ENCODE data around the gene BCAS3. TPM values are rescaled to one million over a fixed set of nuclear protein-coding genes. Genes with fewer than 3 reads are reported as not detected.

BCAS3 gene
- total and polyA plus RNA-seq, 11 donors = 4.5 to 23.5 (median 17.9) TPM

GRCh38 chr17:60798576-60798975, 120.9 kb downstream of the BCAS3 start:
- intact Hi-C loops (cut with DNase I) = no loop called here
- ATAC-seq = no peak
- 83 to 87% (median 86%) methylated on average over 8 of the region's 8 CpGs for WGBS, 4 donors

GRCh38 chr17:60802377-60802776, 124.7 kb downstream of the BCAS3 start:
- no peak for TF ChIP-seq POLR2A (IDR thresholded peaks at IDR 0.05)
- TF ChIP-seq CTCF (IDR thresholded peaks at IDR 0.05) = no peak
- no peaks in the 10 kb centered on the region for H3K36me3 ChIP-seq
- no peak overlapping the region for H3K4me3 ChIP-seq
- DNase-seq (no peak), ATAC-seq (no peak)
- peaks cover 0 to 6% (median 0%) of the 10 kb centered on the region in 12 donors for H3K4me1 ChIP-seq
- no peaks in the 10 kb centered on the region for H3K9me3 ChIP-seq
- intact Hi-C loops (cut with DNase I) = no loop called here
- WGBS, 4 donors = 94 to 96% (median 95%) methylated on average over 6 of the region's 6 CpGs
- no peaks in the 10 kb centered on the region for H3K27me3 ChIP-seq
- H3K27ac ChIP-seq = no peak overlapping the region

More at GRCh38 chr17:60798576-60798975, 120.9 kb downstream of the BCAS3 start:
- H3K4me3 ChIP-seq = no peak overlapping the region
- no peak overlapping the region for H3K27ac ChIP-seq
- no peaks in the 10 kb centered on the region for H3K9me3 ChIP-seq
- no peak for DNase-seq
- H3K27me3 ChIP-seq = no peaks in the 10 kb centered on the region
- TF ChIP-seq POLR2A (IDR thresholded peaks at IDR 0.05) (no peak), CTCF (IDR thresholded peaks at IDR 0.05) (no peak)
- peaks cover 0 to 6% (median 0%) of the 10 kb centered on the region in 12 donors for H3K4me1 ChIP-seq
- H3K36me3 ChIP-seq = no peaks in the 10 kb centered on the region

- 94 to 99% (median 97%) methylated on average over 6 of the region's 6 CpGs for WGBS, 4 donors
Measured at GRCh38 chr17:60803059-60803458, 125.4 kb downstream of the BCAS3 start.

GRCh38 chr17:60804831-60805230, 127.2 kb downstream of the BCAS3 start:
- DNase-seq (no peak), ATAC-seq (no peak)
- Histone ChIP-seq H3K36me3 (peaks cover 0 to 4% (median 0%) of the 10 kb centered on the region in 9 donors), H3K27me3 (no peaks in the 10 kb centered on the region), H3K27ac (no peak overlapping the region), H3K4me3 (no peak overlapping the region), H3K4me1 (peaks cover 0 to 2% (median 0%) of the 10 kb centered on the region in 12 donors), H3K9me3 (no peaks in the 10 kb centered on the region)
- TF ChIP-seq POLR2A (IDR thresholded peaks at IDR 0.05) (no peak), CTCF (IDR thresholded peaks at IDR 0.05) (no peak)
- intact Hi-C loops (cut with DNase I) = no loop called here
- WGBS, 4 donors = 95 to 98% (median 96%) methylated on average over 3 of the region's 3 CpGs

More at GRCh38 chr17:60803059-60803458, 125.4 kb downstream of the BCAS3 start:
- no peak overlapping the region for H3K27ac ChIP-seq
- no peaks in the 10 kb centered on the region for H3K9me3 ChIP-seq
- peaks cover 0 to 2% (median 0%) of the 10 kb centered on the region in 9 donors for H3K36me3 ChIP-seq
- no peak for TF ChIP-seq POLR2A (IDR thresholded peaks at IDR 0.05)
- no peak for TF ChIP-seq CTCF (IDR thresholded peaks at IDR 0.05)
- no peaks in the 10 kb centered on the region for H3K27me3 ChIP-seq
- DNase-seq = no peak
- no peak overlapping the region for H3K4me3 ChIP-seq
- no peak for ATAC-seq
- peaks cover 0 to 6% (median 0%) of the 10 kb centered on the region in 12 donors for H3K4me1 ChIP-seq
- intact Hi-C loops (cut with DNase I) = no loop called here

All from heart left ventricle (tissue), 16 donors.